ENCODE measurements around the gene ATP8A2. TPM values are rescaled to one million over a fixed set of nuclear protein-coding genes. Genes with fewer than 3 reads are reported as not detected.

The ATP8A2 gene
- total RNA-seq, 3 donors from 2014 or later (not counting 1 experiment from before 2014, with no cell fraction given): 0.43 to 0.68 (median 0.59) TPM

DNA sequence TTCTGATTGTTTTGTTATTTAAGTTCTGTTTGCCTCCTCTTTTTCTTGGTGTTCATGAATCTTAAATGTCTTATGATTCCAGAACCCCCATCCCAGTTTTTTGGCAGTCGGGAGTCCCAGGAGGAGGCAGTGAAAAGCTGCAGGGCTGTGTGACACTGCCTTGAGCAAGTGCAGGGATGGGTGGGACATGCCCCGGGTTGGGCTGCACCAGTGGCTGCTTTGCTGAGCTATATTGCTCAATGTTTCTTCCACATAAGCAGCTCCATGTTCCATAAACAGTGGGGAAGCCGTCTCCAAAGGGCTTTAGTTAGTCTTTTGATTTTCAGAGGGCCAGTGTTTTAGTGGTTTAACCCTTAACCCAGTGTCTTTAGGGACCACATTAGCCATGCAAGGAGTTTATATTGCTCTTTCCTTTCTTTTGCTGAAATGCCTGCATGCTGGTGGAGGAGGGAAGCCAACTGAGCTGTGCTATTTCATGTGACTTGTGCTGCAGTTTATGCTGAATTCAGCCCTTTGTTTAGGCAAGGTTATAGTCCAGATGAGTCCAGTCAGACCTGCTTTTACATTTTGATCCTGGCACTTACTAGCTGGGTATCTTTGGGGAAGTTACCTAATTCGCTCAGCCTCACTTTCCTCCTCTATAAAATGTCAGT, 13.1 kb downstream of the ATP8A2 start:
- DNase-seq (no peak), ATAC-seq (no peak)
- Histone ChIP-seq H3K27me3 (ENCODE audit: control insufficient read depth, insufficient read depth, low read length) (no peaks in the 10 kb centered on the region), H3K4me3 (ENCODE audit: low read length) (no peak overlapping the region), H3K9me3 (ENCODE audit: control insufficient read depth, insufficient read depth, low read length) (no peaks in the 10 kb centered on the region), H3K36me3 (ENCODE audit: control insufficient read depth, insufficient read depth, low read length) (no peaks in the 10 kb centered on the region), H3K27ac (ENCODE audit: low read length) (no peak overlapping the region), H3K4me1 (ENCODE audit: control insufficient read depth, insufficient read depth, low read length) (no peaks in the 10 kb centered on the region)
- Mint-ChIP-seq H3K36me3 (no peaks in the 10 kb centered on the region), H3K9me3 (no peaks in the 10 kb centered on the region), H3K27me3 (ENCODE audit: low read depth in 2 of 2) (peaks cover 30 to 51% of the 10 kb centered on the region in 2 donors), H3K4me3 (no peak overlapping the region), H3K4me1 (no peaks in the 10 kb centered on the region), H3K27ac (no peak overlapping the region)
- intact Hi-C loops (cut with micrococcal nuclease): no loop called here
- 58% methylated on average over 4 of the region's 4 CpGs for WGBS (ENCODE audit: insufficient coverage)
- TF ChIP-seq, protein P1, sequence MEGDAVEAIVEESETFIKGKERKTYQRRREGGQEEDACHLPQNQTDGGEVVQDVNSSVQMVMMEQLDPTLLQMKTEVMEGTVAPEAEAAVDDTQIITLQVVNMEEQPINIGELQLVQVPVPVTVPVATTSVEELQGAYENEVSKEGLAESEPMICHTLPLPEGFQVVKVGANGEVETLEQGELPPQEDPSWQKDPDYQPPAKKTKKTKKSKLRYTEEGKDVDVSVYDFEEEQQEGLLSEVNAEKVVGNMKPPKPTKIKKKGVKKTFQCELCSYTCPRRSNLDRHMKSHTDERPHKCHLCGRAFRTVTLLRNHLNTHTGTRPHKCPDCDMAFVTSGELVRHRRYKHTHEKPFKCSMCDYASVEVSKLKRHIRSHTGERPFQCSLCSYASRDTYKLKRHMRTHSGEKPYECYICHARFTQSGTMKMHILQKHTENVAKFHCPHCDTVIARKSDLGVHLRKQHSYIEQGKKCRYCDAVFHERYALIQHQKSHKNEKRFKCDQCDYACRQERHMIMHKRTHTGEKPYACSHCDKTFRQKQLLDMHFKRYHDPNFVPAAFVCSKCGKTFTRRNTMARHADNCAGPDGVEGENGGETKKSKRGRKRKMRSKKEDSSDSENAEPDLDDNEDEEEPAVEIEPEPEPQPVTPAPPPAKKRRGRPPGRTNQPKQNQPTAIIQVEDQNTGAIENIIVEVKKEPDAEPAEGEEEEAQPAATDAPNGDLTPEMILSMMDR (IDR thresholded peaks at IDR 0.05): no peak

DNA sequence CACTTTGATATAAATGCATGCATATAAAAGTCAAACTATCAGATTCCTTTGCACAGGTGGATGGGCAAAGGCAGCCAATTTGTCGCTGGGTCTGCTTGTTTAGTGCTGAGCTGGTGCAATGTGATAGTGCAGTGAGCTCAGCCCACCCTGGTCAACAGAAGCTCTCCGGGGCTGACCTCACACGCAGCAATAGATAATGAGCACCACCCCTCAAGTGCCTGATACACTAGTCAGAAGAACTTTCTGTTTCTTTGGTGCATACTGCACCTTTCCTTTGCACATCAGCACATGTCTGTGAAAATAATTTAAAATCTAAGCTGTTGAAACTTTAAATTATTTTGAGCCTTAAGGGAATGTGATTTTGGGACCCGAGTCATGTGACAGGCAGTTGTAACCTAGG, 20.2 kb downstream of the ATP8A2 start:
- no peaks in the 10 kb centered on the region for H3K36me3 Mint-ChIP-seq
- TF ChIP-seq, protein P1 (IDR thresholded peaks at IDR 0.05): no peak

DNA sequence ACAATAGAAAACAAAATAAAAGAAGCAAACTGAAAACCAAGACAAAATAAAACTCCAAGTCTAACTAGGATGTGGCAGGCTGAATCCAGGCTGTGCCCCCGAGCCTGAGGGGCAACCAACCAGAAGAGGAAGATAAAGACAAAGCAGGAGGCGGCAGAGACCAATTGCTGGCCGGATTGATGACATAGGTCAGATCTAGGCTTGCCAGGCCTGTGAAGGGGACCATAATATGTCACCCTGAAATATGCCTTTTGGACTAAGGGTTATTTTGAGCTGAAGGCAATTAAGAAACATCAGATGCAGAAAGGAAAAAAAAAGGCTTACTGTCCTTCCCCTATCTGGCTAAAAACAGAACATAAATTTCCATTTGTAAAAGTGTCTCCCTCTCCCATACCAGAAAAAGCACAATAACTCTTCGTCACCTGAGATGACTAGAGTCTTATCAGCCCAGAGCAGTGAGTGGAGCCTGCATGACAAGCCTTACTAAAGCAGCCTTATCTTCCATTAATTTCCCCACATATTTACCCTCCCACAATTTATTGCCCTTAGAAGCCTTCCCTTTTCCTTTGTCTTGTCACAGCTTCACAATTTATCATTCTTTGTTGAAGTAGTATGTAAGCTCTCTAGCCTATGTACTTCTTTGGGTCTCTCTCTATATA, 22.8 kb downstream of the ATP8A2 start:
- Mint-ChIP-seq H3K4me1 (no peaks in the 10 kb centered on the region), H3K4me3 (no peak overlapping the region), H3K27ac (no peak overlapping the region), H3K9me3 (no peaks in the 10 kb centered on the region), H3K27me3 (ENCODE audit: low read depth in 2 of 2) (peaks cover 4 to 16% of the 10 kb centered on the region in 2 donors), H3K36me3 (no peaks in the 10 kb centered on the region)
- H3K4me3 ChIP-seq (ENCODE audit: low read length): no peak overlapping the region
- ATAC-seq: no peak
- WGBS (ENCODE audit: insufficient coverage): 75% methylated on average over 4 of the region's 4 CpGs
- no peaks in the 10 kb centered on the region for H3K27me3 ChIP-seq (ENCODE audit: control insufficient read depth, insufficient read depth, low read length)
- DNase-seq: no peak
- H3K27ac ChIP-seq (ENCODE audit: low read length): no peak overlapping the region
- TF ChIP-seq, protein P1 (IDR thresholded peaks at IDR 0.05): no peak
- no peaks in the 10 kb centered on the region for H3K4me1 ChIP-seq (ENCODE audit: control insufficient read depth, insufficient read depth, low read length)
- H3K36me3 ChIP-seq (ENCODE audit: control insufficient read depth, insufficient read depth, low read length): no peaks in the 10 kb centered on the region
- intact Hi-C loops (cut with micrococcal nuclease): no loop called here
- H3K9me3 ChIP-seq (ENCODE audit: control insufficient read depth, insufficient read depth, low read length): no peaks in the 10 kb centered on the region

More for the DNA sequence above, 20.2 kb downstream of the ATP8A2 start:
- Histone ChIP-seq H3K27ac (ENCODE audit: low read length) (no peak overlapping the region), H3K4me3 (ENCODE audit: low read length) (no peak overlapping the region), H3K9me3 (ENCODE audit: control insufficient read depth, insufficient read depth, low read length) (no peaks in the 10 kb centered on the region), H3K27me3 (ENCODE audit: control insufficient read depth, insufficient read depth, low read length) (no peaks in the 10 kb centered on the region), H3K4me1 (ENCODE audit: control insufficient read depth, insufficient read depth, low read length) (no peaks in the 10 kb centered on the region), H3K36me3 (ENCODE audit: control insufficient read depth, insufficient read depth, low read length) (no peaks in the 10 kb centered on the region)
- Mint-ChIP-seq H3K4me1 (no peaks in the 10 kb centered on the region), H3K9me3 (no peaks in the 10 kb centered on the region), H3K27ac (no peak overlapping the region), H3K27me3 (ENCODE audit: low read depth in 2 of 2) (peaks cover 13 to 33% of the 10 kb centered on the region in 2 donors), H3K4me3 (no peak overlapping the region)
- DNase-seq: no peak
- WGBS (ENCODE audit: insufficient coverage): 89% methylated on average over 4 of the region's 4 CpGs
- intact Hi-C loops (cut with micrococcal nuclease): no loop called here
- no peak for ATAC-seq

All from natural killer cell (primary cell).